Right atrium auricular region (tissue), 2 donors: ENCODE results near the gene CCDC86. TPM values are rescaled to one million over a fixed set of nuclear protein-coding genes. Genes with fewer than 3 reads are reported as not detected.

ENCODE experiments used
- DNase-seq: peaks from one replicate; pipeline ENCODE4 v3.0.0-alpha.2; 2019; ENCODE audit warnings: low spot score
- H3K27ac ChIP-seq, 2 donors: fragments of 200-600 bp; sonication (generic); 1 replicate in 1 of 2; 2 replicates in 1 of 2; pipeline ENCODE4 v1.5.1; 2016 to 2019
- H3K27me3 ChIP-seq, 2 donors: fragments of 200-600 bp; sonication (generic); one replicate each; pipeline versions ENCODE4 v1.5.1 to v1.6.0; 2017 to 2019
- H3K36me3 ChIP-seq: fragments of 200-600 bp; sonication (generic); one replicate; pipeline ENCODE4 v1.5.1; 2016
- H3K4me1 ChIP-seq, 2 donors: fragments of 200-600 bp; sonication (generic); one replicate each; pipeline versions ENCODE4 v1.5.1 to v1.6.0; 2017 to 2019
- H3K4me3 ChIP-seq, 2 donors: fragments of 200-600 bp; sonication (generic); 1 replicate in 1 of 2; 2 replicates in 1 of 2; pipeline ENCODE4 v1.5.1; 2017 to 2019; ENCODE audit warnings: mild to moderate bottlenecking in 1 of 2, moderate library complexity in 1 of 2
- H3K9me3 ChIP-seq, 2 donors: fragments of 200-600 bp; sonication (generic); one replicate each; pipeline ENCODE4 v1.5.1; 2019
- CTCF ChIP-seq, 2 donors: fragments of 200-600 bp; sonication (generic); IDR thresholded peaks; one replicate each; pipeline ENCODE4 v1.5.1; 2019; ENCODE audit warnings: antibody characterized with exemption in 2 of 2
- total RNA-seq, 2 donors: library from RNA; depleted of rRNA; stranded (reverse); fragments of >200 nt; gene quantifications; one replicate each; pipeline ENCODE4 v1.1.0, GENCODE V29; 2016

CCDC86 gene
- total RNA-seq, 2 donors from 2014 or later: 9.1 to 10.2 TPM

DNA sequence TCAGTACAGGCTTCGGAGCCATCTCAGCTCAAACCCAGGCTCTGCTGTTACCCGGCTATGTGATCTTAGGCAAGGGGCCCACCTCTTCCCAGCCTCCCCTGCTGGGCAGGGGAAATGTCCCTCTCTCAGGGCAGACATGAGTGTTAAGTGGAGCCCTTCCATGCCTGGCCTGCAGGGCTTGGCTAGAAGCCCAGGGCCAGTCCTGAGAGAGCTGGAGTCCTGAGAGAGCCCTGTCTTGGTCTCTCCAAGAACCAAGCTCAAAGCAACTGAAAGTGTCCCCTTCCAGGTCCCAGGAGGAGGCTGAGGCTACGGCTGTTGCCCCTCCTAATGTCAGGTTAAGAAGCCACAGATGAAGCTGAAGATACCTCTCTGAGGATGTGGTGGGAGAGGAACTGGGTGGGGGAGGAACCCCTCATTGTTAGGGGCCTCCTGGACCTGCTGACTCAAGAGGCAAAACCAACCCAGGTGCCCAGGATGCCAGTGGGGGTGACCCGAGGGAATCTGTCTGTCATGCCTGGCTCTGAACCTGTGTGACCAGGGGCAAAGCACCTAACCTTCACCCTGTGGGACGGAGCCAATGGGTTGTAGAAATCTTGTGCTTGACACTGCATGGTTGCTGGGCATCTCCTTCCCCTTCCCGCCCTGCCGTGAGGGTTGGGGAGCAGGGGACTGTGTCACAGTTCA, 29.6 kb downstream of the CCDC86 start:
- DNase-seq: no peak
- peaks cover 0 to 35% of the 10 kb centered on the region in 2 donors for H3K4me1 ChIP-seq
- no peaks in the 10 kb centered on the region for H3K9me3 ChIP-seq

DNA sequence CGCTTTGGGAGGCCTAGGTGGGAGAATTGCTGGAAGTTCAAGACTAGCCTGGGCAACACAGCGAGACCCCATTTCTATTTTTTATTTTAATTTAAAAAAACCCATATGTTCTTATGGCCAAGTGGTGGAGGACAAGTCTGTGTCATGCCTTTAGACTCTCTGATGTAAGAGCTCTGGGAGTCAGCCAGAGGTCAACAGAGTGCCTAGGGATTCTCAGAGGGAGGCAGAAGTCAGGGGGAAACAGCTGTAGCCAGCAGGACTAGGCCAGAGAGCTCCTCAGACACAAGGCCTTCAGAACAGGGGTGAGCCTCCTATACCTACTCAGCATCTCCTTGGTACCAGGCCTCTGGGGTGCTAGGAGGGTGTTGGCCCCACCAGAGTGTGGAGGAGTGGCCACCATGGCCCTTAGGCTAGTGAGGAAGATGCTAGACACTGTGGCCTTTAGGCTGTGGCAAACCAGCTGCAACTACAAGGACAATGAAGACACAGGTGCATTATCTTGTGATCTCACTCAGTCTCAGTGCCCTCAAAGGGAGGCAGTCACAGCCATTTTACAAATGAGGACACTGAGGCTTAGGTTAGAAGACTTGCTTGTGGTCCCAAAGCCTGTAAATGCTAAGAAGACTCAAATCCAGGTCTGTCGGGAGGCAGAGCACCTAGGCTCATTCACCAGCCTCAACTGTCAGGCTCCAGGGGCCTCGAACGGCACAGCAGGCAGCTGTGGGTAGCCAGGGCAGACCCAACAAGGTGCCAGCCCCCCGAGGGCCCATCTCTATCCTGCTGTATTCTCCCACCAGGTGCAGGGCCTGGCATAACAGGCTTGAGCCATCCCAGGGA, 30.4 kb downstream of the CCDC86 start:
- Histone ChIP-seq H3K27ac (peak overlapping the region; percentile 25 to 63), H3K4me1 (peaks cover 0 to 35% of the 10 kb centered on the region in 2 donors), H3K36me3 (no peaks in the 10 kb centered on the region), H3K27me3 (no peaks in the 10 kb centered on the region), H3K4me3 (no peak overlapping the region), H3K9me3 (no peaks in the 10 kb centered on the region)
- DNase-seq: no peak
- TF ChIP-seq CTCF (IDR thresholded peaks at IDR 0.05): no peak

More for the DNA sequence above, 29.6 kb downstream of the CCDC86 start:
- no peaks in the 10 kb centered on the region for H3K36me3 ChIP-seq
- H3K27me3 ChIP-seq: no peaks in the 10 kb centered on the region
- H3K27ac ChIP-seq: peak overlapping the region; percentile 25 to 63
- TF ChIP-seq CTCF (IDR thresholded peaks at IDR 0.05): no peak
- no peak overlapping the region for H3K4me3 ChIP-seq

DNA sequence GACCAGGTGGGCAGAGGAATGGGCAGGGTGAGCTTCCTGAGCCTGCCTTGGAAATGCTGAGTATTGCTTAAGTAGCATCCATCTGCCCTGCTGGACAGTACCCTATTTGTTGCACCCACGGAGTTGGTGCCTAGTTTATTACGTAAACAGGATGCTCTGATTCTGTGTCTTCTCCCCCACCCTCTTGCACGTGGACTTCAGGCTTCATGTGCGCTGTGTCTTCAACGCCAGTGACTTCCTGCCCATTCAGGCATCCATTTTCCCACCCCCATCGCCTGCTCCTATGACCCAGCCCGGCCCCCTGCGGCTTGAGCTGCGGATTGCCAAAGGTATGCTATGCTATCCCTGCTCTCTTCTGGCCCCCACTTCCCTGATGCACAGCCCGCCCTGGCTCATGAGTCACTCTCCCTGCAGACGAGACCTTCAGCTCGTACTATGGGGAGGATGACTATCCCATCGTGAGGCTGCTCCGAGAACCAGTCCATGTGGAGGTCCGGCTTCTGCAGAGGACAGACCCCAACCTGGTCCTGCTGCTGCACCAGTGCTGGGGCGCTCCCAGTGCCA, 31.1 kb downstream of the CCDC86 start:
- TF ChIP-seq CTCF (IDR thresholded peaks at IDR 0.05): no peak
- no peak overlapping the region for H3K4me3 ChIP-seq
- H3K36me3 ChIP-seq: no peaks in the 10 kb centered on the region
- peaks cover 0 to 37% of the 10 kb centered on the region in 2 donors for H3K4me1 ChIP-seq
- DNase-seq: no peak
- no peaks in the 10 kb centered on the region for H3K27me3 ChIP-seq
- H3K27ac ChIP-seq: peak overlapping the region in 1 of 2 donors; percentile 63
- H3K9me3 ChIP-seq: no peaks in the 10 kb centered on the region

GRCh38 chr11:60873533-60873932, 31.6 kb downstream of the CCDC86 start:
- Histone ChIP-seq H3K27ac (no peak overlapping the region), H3K9me3 (no peaks in the 10 kb centered on the region), H3K27me3 (no peaks in the 10 kb centered on the region), H3K36me3 (no peaks in the 10 kb centered on the region), H3K4me3 (no peak overlapping the region), H3K4me1 (peaks cover 0 to 41% of the 10 kb centered on the region in 2 donors)
- TF ChIP-seq CTCF (IDR thresholded peaks at IDR 0.05): no peak
- no peak for DNase-seq

- Histone ChIP-seq H3K4me1 (peaks cover 0 to 41% of the 10 kb centered on the region in 2 donors), H3K27ac (no peak overlapping the region)
- no peak for TF ChIP-seq CTCF (IDR thresholded peaks at IDR 0.05)
These were observed 32.8 kb downstream of the CCDC86 start for GRCh38 chr11:60874421-60875365.

More at GRCh38 chr11:60874421-60875365, 32.8 kb downstream of the CCDC86 start:
- Histone ChIP-seq H3K4me3 (no peak overlapping the region), H3K27me3 (no peaks in the 10 kb centered on the region), H3K36me3 (no peaks in the 10 kb centered on the region), H3K9me3 (no peaks in the 10 kb centered on the region)
- no peak for DNase-seq
